GM21723 (cell line): Measurements from ENCODE around the gene CHST15.

Experiments used
- ATAC-seq: cut with Tn5 transposase; IDR thresholded peaks from one replicate; pipeline ENCODE4 v1.9.1; 2021; ENCODE audit warnings: mild to moderate bottlenecking, moderate library complexity; ENCODE audit not compliant: unreplicated experiment

Gene CHST15

GRCh38 chr10:124014416-124015154, 78.8 kb downstream of the CHST15 start:
- ATAC-seq: no peak

GRCh38 chr10:124013916-124014315, 79.5 kb downstream of the CHST15 start:
- no peak for ATAC-seq

GRCh38 chr10:124012991-124013390, 80.4 kb downstream of the CHST15 start:
- ATAC-seq: no peak

GRCh38 chr10:124012583-124012982, 80.8 kb downstream of the CHST15 start:
- ATAC-seq: no peak

GRCh38 chr10:124012066-124012465, 81.3 kb downstream of the CHST15 start:
- no peak for ATAC-seq

GRCh38 chr10:124011464-124011863, 81.9 kb downstream of the CHST15 start:
- ATAC-seq: no peak

- no peak for ATAC-seq
These were observed 82.8 kb downstream of the CHST15 start for GRCh38 chr10:124010563-124011131.

GRCh38 chr10:124010024-124010423, 83.4 kb downstream of the CHST15 start:
- ATAC-seq: no peak

GRCh38 chr10:124009231-124010015, 84.0 kb downstream of the CHST15 start:
- ATAC-seq: no peak

GRCh38 chr10:124008681-124009080, 84.7 kb downstream of the CHST15 start:
- ATAC-seq: no peak

GRCh38 chr10:124008187-124008586, 85.2 kb downstream of the CHST15 start:
- ATAC-seq: no peak

- ATAC-seq: no peak
These were observed 85.6 kb downstream of the CHST15 start for GRCh38 chr10:124007773-124008145.

- no peak for ATAC-seq
These were observed 86.2 kb downstream of the CHST15 start for GRCh38 chr10:124007102-124007772.

GRCh38 chr10:124006526-124006925, 86.9 kb downstream of the CHST15 start:
- ATAC-seq: no peak

GRCh38 chr10:124005991-124006392, 87.4 kb downstream of the CHST15 start:
- ATAC-seq: no peak

GRCh38 chr10:124005091-124005490, 88.3 kb downstream of the CHST15 start:
- ATAC-seq: no peak

GRCh38 chr10:124004663-124005004, 88.8 kb downstream of the CHST15 start:
- no peak for ATAC-seq

- no peak for ATAC-seq
These were observed 89.3 kb downstream of the CHST15 start for GRCh38 chr10:124003871-124004662.

- ATAC-seq: no peak
These were observed 89.9 kb downstream of the CHST15 start for GRCh38 chr10:124003481-124003870.

GRCh38 chr10:124003070-124003419, 90.4 kb downstream of the CHST15 start:
- no peak for ATAC-seq
